ENCODE data around the gene TUBB8B.
"Not testable (repeated sequence)": the region's sequence is repeated elsewhere in the genome, so short reads cannot be mapped to it uniquely, and the experiment has no call there.

DNA sequence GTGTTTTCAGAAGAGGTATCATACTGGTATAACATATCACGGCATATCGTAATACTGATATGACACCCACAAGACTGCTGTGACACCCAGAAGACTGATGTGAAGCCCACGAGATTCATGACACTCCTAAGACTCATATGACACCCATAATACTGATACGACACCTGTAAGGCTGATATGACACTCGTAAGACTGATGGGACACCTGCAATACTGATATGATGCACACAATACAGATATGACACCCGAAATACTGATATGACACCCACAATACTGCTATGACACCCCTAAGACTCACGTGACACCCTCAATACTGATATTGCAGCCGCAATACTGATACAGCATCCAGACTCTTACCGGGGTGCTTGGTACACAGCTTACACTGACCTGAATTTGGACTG is 18.3 kb upstream of the TUBB8B start:
- TF ChIP-seq KLF10 (tag by site-specific recombination; IDR thresholded peaks at IDR 0.05); ZNF555 (tag by site-specific recombination; conservative IDR thresholded peaks at IDR 0.05): not testable (repeated sequence)
- TF ChIP-seq, protein P1, sequence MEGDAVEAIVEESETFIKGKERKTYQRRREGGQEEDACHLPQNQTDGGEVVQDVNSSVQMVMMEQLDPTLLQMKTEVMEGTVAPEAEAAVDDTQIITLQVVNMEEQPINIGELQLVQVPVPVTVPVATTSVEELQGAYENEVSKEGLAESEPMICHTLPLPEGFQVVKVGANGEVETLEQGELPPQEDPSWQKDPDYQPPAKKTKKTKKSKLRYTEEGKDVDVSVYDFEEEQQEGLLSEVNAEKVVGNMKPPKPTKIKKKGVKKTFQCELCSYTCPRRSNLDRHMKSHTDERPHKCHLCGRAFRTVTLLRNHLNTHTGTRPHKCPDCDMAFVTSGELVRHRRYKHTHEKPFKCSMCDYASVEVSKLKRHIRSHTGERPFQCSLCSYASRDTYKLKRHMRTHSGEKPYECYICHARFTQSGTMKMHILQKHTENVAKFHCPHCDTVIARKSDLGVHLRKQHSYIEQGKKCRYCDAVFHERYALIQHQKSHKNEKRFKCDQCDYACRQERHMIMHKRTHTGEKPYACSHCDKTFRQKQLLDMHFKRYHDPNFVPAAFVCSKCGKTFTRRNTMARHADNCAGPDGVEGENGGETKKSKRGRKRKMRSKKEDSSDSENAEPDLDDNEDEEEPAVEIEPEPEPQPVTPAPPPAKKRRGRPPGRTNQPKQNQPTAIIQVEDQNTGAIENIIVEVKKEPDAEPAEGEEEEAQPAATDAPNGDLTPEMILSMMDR (tag by site-specific recombination; IDR thresholded peaks at IDR 0.05), result not testable (repeated sequence)

Data from HEK293 (cell line).